Astrocyte of the spinal cord (primary cell): Measurements from ENCODE around the gene SLC38A8.
A peak's percentile ranks its signal among the peaks of the same experiment; 100 is the strongest.

Experiments used
- DNase-seq: peaks from one replicate; pipeline ENCODE4 v3.0.0; 2011; ENCODE audit warnings: low read depth, low spot score
- H3K4me3 ChIP-seq: 2 replicates; pipeline ENCODE4 v1.5.1; 2011; ENCODE audit warnings: low read depth, mild to moderate bottlenecking, low read length, moderate library complexity
- CTCF ChIP-seq: IDR thresholded peaks from 2 replicates; pipeline ENCODE4 v1.5.1; 2012; ENCODE audit warnings: low read depth, mild to moderate bottlenecking, low read length, inconsistent platforms
- in situ Hi-C: cut with HindIII; loops from 2 replicates; pipeline ENCODE4 v1.10.0; 2017; ENCODE audit warnings: low sequenced_read_pairs

The SLC38A8 gene

GRCh38 chr16:84047206-84047605 is 4.6 kb upstream of the SLC38A8 start:
- no peak overlapping the region for H3K4me3 ChIP-seq
- no peak for DNase-seq
- in situ Hi-C loops = no loop called here
- TF ChIP-seq CTCF = no peak

GRCh38 chr16:84045818-84046470 is 3.3 kb upstream of the SLC38A8 start:
- TF ChIP-seq CTCF = no peak
- in situ Hi-C loops = no loop called here

GRCh38 chr16:84045001-84045817 is 2.6 kb upstream of the SLC38A8 start:
- H3K4me3 ChIP-seq = no peak overlapping the region
- in situ Hi-C loops = no loop called here
- DNase-seq = no peak
- no peak for TF ChIP-seq CTCF

More at GRCh38 chr16:84045818-84046470, 3.3 kb upstream of the SLC38A8 start:
- DNase-seq = no peak
- H3K4me3 ChIP-seq = no peak overlapping the region

GRCh38 chr16:84044118-84044488 is 1.5 kb upstream of the SLC38A8 start:
- no peak overlapping the region for H3K4me3 ChIP-seq
- in situ Hi-C loops = no loop called here
- TF ChIP-seq CTCF = peak; percentile 44
- no peak for DNase-seq

GRCh38 chr16:84043486-84044117 is 1.0 kb upstream of the SLC38A8 start:
- in situ Hi-C loops = no loop called here
- H3K4me3 ChIP-seq = no peak overlapping the region
- DNase-seq = no peak
- no peak for TF ChIP-seq CTCF

- H3K4me3 ChIP-seq = no peak overlapping the region
- TF ChIP-seq CTCF = no peak
- DNase-seq = no peak
- in situ Hi-C loops = no loop called here
Measured at GRCh38 chr16:84042879-84043485, 387 bp upstream of the SLC38A8 start.
